ENCODE measurements around the gene FBXW11.

- TF ChIP-seq, protein P1, sequence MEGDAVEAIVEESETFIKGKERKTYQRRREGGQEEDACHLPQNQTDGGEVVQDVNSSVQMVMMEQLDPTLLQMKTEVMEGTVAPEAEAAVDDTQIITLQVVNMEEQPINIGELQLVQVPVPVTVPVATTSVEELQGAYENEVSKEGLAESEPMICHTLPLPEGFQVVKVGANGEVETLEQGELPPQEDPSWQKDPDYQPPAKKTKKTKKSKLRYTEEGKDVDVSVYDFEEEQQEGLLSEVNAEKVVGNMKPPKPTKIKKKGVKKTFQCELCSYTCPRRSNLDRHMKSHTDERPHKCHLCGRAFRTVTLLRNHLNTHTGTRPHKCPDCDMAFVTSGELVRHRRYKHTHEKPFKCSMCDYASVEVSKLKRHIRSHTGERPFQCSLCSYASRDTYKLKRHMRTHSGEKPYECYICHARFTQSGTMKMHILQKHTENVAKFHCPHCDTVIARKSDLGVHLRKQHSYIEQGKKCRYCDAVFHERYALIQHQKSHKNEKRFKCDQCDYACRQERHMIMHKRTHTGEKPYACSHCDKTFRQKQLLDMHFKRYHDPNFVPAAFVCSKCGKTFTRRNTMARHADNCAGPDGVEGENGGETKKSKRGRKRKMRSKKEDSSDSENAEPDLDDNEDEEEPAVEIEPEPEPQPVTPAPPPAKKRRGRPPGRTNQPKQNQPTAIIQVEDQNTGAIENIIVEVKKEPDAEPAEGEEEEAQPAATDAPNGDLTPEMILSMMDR (IDR thresholded peaks at IDR 0.05) = no peak
- TF ChIP-seq POLR2A (IDR thresholded peaks at IDR 0.05) = no peak
These were observed 155.2 kb downstream of the FBXW11 start for GRCh38 chr5:171851251-171851650.

All from adrenal gland (tissue), 5 donors.